Stimulated activated naive CD4-positive, alpha-beta T cell treated with Interleukin-2 at 50 U/mL for 16 hours (primary cell): Measurements from ENCODE around the gene ILKAP.

Experiments used
- DNase-seq: peaks from one replicate; lab custom pipeline; 2025; lab: John Stamatoyannopoulos, UW

The ILKAP gene

DNA sequence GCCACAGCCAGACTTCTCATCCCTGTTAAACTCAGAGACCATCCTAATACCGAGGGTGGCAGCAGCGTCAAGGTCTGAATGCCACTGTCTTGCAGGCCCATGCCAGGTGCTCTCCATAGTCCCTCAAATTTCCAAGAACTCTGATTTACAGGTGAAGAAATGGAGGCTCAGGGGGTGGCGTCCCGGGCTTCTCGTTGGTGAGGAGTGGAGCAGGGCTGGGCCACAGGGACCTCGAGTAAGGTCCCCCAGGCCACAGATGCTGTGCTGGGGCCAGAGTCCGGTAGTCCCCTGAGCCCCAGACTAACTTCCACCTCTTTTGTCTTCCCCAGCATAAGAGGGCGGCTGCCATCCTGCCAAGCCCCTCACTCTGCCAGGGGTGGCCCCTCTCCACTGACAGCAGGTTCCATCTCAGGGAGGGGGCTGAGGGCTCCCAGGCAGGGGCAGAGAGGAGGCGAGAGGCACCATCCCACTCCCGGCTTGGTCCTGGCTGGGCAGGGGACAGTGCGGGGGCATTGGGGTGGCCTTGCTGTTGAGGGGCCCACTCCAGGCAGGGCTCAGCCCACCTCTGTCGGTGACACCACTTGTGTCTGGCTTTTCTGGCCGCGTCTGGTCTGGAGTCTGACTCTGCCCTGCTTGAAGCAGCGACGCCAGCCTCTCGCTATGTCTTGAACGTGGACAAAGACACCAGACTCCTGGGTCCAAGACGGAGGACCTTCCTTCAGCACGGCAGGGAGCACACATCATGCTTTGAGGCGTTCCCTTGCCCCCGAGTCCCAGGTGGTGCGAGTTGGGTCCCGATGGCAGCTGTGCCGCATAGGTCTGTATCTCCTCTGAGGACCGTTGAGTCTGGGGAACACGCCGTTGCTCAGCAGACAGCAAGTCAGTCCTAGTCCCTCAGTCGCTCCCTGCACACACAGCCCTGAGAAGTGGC lies 80.9 kb downstream of the ILKAP start:
- DNase-seq, result no peak

GRCh38 chr2:238121511-238122286 lies 81.8 kb downstream of the ILKAP start:
- DNase-seq, result no peak

GRCh38 chr2:238120463-238121298 lies 82.8 kb downstream of the ILKAP start:
- DNase-seq, result no peak
